ENCODE data around the gene SRGAP3.

SRGAP3 gene

GRCh38 chr3:9102240-9102981 lies 147.0 kb downstream of the SRGAP3 start:
- H3K36me3 ChIP-seq (ENCODE audit: insufficient read depth, low read length) = peaks cover 10% of the 10 kb centered on the region; the same call in 1 of the 2 replicates
- TF ChIP-seq, protein P1, sequence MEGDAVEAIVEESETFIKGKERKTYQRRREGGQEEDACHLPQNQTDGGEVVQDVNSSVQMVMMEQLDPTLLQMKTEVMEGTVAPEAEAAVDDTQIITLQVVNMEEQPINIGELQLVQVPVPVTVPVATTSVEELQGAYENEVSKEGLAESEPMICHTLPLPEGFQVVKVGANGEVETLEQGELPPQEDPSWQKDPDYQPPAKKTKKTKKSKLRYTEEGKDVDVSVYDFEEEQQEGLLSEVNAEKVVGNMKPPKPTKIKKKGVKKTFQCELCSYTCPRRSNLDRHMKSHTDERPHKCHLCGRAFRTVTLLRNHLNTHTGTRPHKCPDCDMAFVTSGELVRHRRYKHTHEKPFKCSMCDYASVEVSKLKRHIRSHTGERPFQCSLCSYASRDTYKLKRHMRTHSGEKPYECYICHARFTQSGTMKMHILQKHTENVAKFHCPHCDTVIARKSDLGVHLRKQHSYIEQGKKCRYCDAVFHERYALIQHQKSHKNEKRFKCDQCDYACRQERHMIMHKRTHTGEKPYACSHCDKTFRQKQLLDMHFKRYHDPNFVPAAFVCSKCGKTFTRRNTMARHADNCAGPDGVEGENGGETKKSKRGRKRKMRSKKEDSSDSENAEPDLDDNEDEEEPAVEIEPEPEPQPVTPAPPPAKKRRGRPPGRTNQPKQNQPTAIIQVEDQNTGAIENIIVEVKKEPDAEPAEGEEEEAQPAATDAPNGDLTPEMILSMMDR (conservative IDR thresholded peaks at IDR 0.05; ENCODE audit: low read length) = no peak
- no peak for TF ChIP-seq EZH2phosphoT487 (IDR thresholded peaks at IDR 0.05; ENCODE audit: borderline replicate concordance)
- no peaks in the 10 kb centered on the region for H3K9me3 ChIP-seq (ENCODE audit: insufficient read depth, low read depth, low read length)
- H4K20me1 ChIP-seq (ENCODE audit: insufficient read depth, low read length, poor library complexity, severe bottlenecking) = no peaks in the 10 kb centered on the region
- H3K4me1 ChIP-seq (ENCODE audit: insufficient read depth, low read length, poor library complexity, severe bottlenecking) = no peaks in the 10 kb centered on the region
- H3F3A ChIP-seq (ENCODE audit: low read depth) = no peaks in the 10 kb centered on the region
- H3K4me2 ChIP-seq (ENCODE audit: low read depth, low read length, poor library complexity, severe bottlenecking) = no peak overlapping the region
- H3K4me3 ChIP-seq (ENCODE audit: low read length, poor library complexity, severe bottlenecking) = no peak overlapping the region
- no peaks in the 10 kb centered on the region for H3K9me2 ChIP-seq (replicated peaks; ENCODE audit: low read depth, low read length)
- H3K27me3 ChIP-seq (ENCODE audit: insufficient read depth, low read length, poor library complexity, severe bottlenecking) = no peaks in the 10 kb centered on the region
- no peak overlapping the region for H2AFZ ChIP-seq (ENCODE audit: low read length)
- no peak overlapping the region for H3K9ac ChIP-seq (ENCODE audit: low read depth, low read length, poor library complexity, severe bottlenecking)
- no peaks in the 10 kb centered on the region for H3K79me2 ChIP-seq (ENCODE audit: insufficient read depth, low read length)

DNA sequence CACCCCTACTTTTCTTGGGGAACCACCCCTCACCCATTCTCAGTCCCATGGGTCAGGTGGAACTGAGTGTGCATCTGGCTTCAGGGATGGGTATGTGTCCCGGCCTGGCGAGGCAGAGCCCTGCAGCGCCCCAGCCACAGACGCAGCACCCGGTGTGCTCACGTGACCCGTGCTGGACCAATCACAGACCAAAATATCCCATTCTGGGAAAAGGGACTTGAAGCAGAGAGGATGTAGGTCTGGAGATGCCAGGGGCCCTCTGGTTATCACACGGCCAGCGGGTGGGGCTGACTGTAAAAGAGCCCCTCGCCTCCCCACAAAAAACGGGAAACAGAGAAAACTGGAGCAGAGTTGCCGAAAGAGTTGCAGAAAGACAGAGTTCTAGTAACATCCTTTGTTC lies 148.2 kb downstream of the SRGAP3 start:
- Histone ChIP-seq H3K9me3 (ENCODE audit: insufficient read depth, low read depth, low read length) (no peaks in the 10 kb centered on the region; the same call in 1 of the 2 replicates), H2AFZ (ENCODE audit: low read length) (no peak overlapping the region), H3K27me3 (ENCODE audit: insufficient read depth, low read length, poor library complexity, severe bottlenecking) (no peaks in the 10 kb centered on the region), H4K20me1 (ENCODE audit: insufficient read depth, low read length, poor library complexity, severe bottlenecking) (no peaks in the 10 kb centered on the region), H3K9me2 (replicated peaks; ENCODE audit: low read depth, low read length) (no peaks in the 10 kb centered on the region), H3K79me2 (ENCODE audit: insufficient read depth, low read length) (no peaks in the 10 kb centered on the region), H3K9ac (ENCODE audit: low read depth, low read length, poor library complexity, severe bottlenecking) (no peak overlapping the region), H3K4me3 (ENCODE audit: low read length, poor library complexity, severe bottlenecking) (no peak overlapping the region), H3K36me3 (ENCODE audit: insufficient read depth, low read length) (peaks cover 13% of the 10 kb centered on the region; the same call in 1 of the 2 replicates), H3K4me2 (ENCODE audit: low read depth, low read length, poor library complexity, severe bottlenecking) (no peak overlapping the region), H3K4me1 (ENCODE audit: insufficient read depth, low read length, poor library complexity, severe bottlenecking) (no peaks in the 10 kb centered on the region), H3F3A (ENCODE audit: low read depth) (no peaks in the 10 kb centered on the region)
- TF ChIP-seq, protein P1 (conservative IDR thresholded peaks at IDR 0.05; ENCODE audit: low read length) = no peak
- no peak for TF ChIP-seq EZH2phosphoT487 (IDR thresholded peaks at IDR 0.05; ENCODE audit: borderline replicate concordance)

DNA sequence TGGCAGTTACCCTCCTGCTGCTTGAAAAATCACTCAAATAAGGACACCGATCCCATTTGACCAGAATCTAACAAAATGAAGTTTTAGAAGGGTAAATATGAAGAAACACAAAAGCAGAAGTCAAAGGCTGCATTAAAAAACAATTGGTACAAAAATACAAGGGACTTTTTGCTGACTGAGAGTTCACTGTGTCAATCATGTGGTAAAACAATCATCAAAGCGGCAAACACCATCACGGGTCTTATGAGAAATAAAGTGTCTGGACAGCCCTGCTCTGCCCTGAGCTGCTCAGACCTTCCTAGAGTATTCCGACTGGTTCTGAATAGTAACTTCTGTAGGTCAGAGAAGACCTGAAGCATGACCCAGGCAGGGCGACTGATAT lies 148.9 kb downstream of the SRGAP3 start:
- TF ChIP-seq, protein P1 (conservative IDR thresholded peaks at IDR 0.05; ENCODE audit: low read length) = no peak
- TF ChIP-seq EZH2phosphoT487 (IDR thresholded peaks at IDR 0.05; ENCODE audit: borderline replicate concordance) = no peak
- H3K9me3 ChIP-seq (ENCODE audit: insufficient read depth, low read depth, low read length) = no peaks in the 10 kb centered on the region; the same call in 1 of the 2 replicates
- H2AFZ ChIP-seq (ENCODE audit: low read length) = no peak overlapping the region
- H3K27me3 ChIP-seq (ENCODE audit: insufficient read depth, low read length, poor library complexity, severe bottlenecking) = no peaks in the 10 kb centered on the region
- no peak overlapping the region for H3K9ac ChIP-seq (ENCODE audit: low read depth, low read length, poor library complexity, severe bottlenecking)
- no peaks in the 10 kb centered on the region for H3K79me2 ChIP-seq (ENCODE audit: insufficient read depth, low read length)
- peaks cover 14% of the 10 kb centered on the region; the same call in 1 of the 2 replicates for H3K36me3 ChIP-seq (ENCODE audit: insufficient read depth, low read length)
- H3K4me1 ChIP-seq (ENCODE audit: insufficient read depth, low read length, poor library complexity, severe bottlenecking) = no peaks in the 10 kb centered on the region
- H4K20me1 ChIP-seq (ENCODE audit: insufficient read depth, low read length, poor library complexity, severe bottlenecking) = no peaks in the 10 kb centered on the region
- H3F3A ChIP-seq (ENCODE audit: low read depth) = no peaks in the 10 kb centered on the region
- H3K9me2 ChIP-seq (replicated peaks; ENCODE audit: low read depth, low read length) = no peaks in the 10 kb centered on the region
- no peak overlapping the region for H3K4me3 ChIP-seq (ENCODE audit: low read length, poor library complexity, severe bottlenecking)
- H3K4me2 ChIP-seq (ENCODE audit: low read depth, low read length, poor library complexity, severe bottlenecking) = no peak overlapping the region

Data from Loucy (cell line).